K562 (cell line): ENCODE data around the gene GDAP1L1. TPM values are rescaled to one million over a fixed set of nuclear protein-coding genes. Genes with fewer than 3 reads are reported as not detected.

Experiments
- DDX20 ChIP-seq: fragments of 450-650 bp; IDR thresholded peaks from 2 replicates; pipeline ENCODE4 v1.6.1; 2016; ENCODE audit warnings: missing genetic modification characterization, low read depth, mild to moderate bottlenecking, missing compliant biosample characterization, moderate library complexity
- E2F4 ChIP-seq: sonication (generic); formaldehyde crosslinking; IDR thresholded peaks from 2 replicates; pipeline ENCODE4 v1.8.0; 2022; ENCODE audit warnings: mild to moderate bottlenecking, low read depth, missing genetic modification reagents
- EHMT2 ChIP-seq: fragments of 450-650 bp; IDR thresholded peaks from 2 replicates; pipeline ENCODE4 v1.6.1; 2018; ENCODE audit warnings: antibody characterized with exemption
- LCOR ChIP-seq: sonication (generic); formaldehyde crosslinking; IDR thresholded peaks from 2 replicates; pipeline ENCODE4 v1.8.0; 2022; ENCODE audit warnings: mild to moderate bottlenecking, missing genetic modification reagents
- NCOR1 ChIP-seq: fragments of 450-650 bp; IDR thresholded peaks from 2 replicates; pipeline ENCODE4 v1.6.1; 2016; ENCODE audit warnings: mild to moderate bottlenecking, moderate library complexity
- NR2C2 ChIP-seq, 2 experiments: fragments of 200-800 bp in 1 of 2; sonication (Bioruptor generic) in 1 of 2; sonication (generic) in 1 of 2; formaldehyde crosslinking in 1 of 2; IDR thresholded peaks; 2 replicates each; pipeline versions ENCODE4 v1.6.1 to v1.8.0; 2016 to 2022; ENCODE audit warnings: mild to moderate bottlenecking in 1 of 2, missing compliant biosample characterization in 1 of 2, missing genetic modification characterization in 1 of 2, missing genetic modification reagents in 1 of 2
- SMC3 ChIP-seq: conservative IDR thresholded peaks from 2 replicates; pipeline ENCODE4 v1.6.1; 2011; ENCODE audit warnings: low read depth, low read length, improper control_type of control experiment; ENCODE audit not compliant: insufficient read depth
- TGIF2 ChIP-seq: sonication (generic); formaldehyde crosslinking; IDR thresholded peaks from 2 replicates; pipeline ENCODE4 v1.8.1; 2022; ENCODE audit warnings: mild to moderate bottlenecking, missing genetic modification reagents, moderate library complexity
- XRCC5 ChIP-seq: fragments of 200-400 bp; formaldehyde crosslinking; IDR thresholded peaks from 2 replicates; pipeline ENCODE4 v1.6.1; 2017; ENCODE audit warnings: low read depth, mild to moderate bottlenecking, low read length
- ZBTB7A ChIP-seq: IDR thresholded peaks from 2 replicates; pipeline ENCODE4 v1.6.1; 2011; ENCODE audit warnings: low read depth, mild to moderate bottlenecking, low read length, moderate library complexity, borderline replicate concordance; ENCODE audit not compliant: control insufficient read depth
- polyA plus RNA-seq, 8 experiments: library from polyadenylated mRNA; depleted of rRNA in 4 of 8; stranded (reverse) in 5 of 8; unstranded in 3 of 8; fragments of >200 nt; fragmentation: Nextera tagmentation in 2 of 8; fragmentation: Illumina TruSeq in 1 of 8; extraction: Ambion mirVana in 2 of 8; extraction: Trizol in 1 of 8; gene quantifications; 2 replicates each; pipeline versions ENCODE4 v1.2.1 to v1.2.3, GENCODE V29; 2011 to 2014; ENCODE audit warnings: inconsistent platforms in 1 of 8, missing spikeins in 1 of 8
- total RNA-seq, 7 experiments: library from RNA; depleted of rRNA in 6 of 7; stranded (reverse); fragments of >200 nt in 6 of 7; fragmentation: Illumina TruSeq in 2 of 7; extraction: Trizol in 2 of 7; gene quantifications; 2 replicates each; pipeline versions ENCODE4 v1.2.1 to v1.2.3, GENCODE V29; 2011 to 2021; ENCODE audit warnings: low replicate concordance in 1 of 7
- TF ChIP-seq, protein P1 (sequence below), 2 experiments: fragments of 450-650 bp; formaldehyde crosslinking in 1 of 2; IDR thresholded peaks; 2 replicates each; pipeline versions ENCODE4 v1.4.0 to v1.6.1; 2014 to 2020; ENCODE audit warnings: mild to moderate bottlenecking in 2 of 2, borderline replicate concordance in 1 of 2, low read depth in 1 of 2
- TF ChIP-seq, protein P2 (sequence below): sonication (generic); formaldehyde crosslinking; IDR thresholded peaks from 2 replicates; pipeline ENCODE4 v1.8.0; 2022; ENCODE audit warnings: mild to moderate bottlenecking, missing genetic modification reagents
- TF ChIP-seq, protein P3 (sequence below), 3 experiments: IDR thresholded peaks in 2 of 3; conservative IDR thresholded peaks in 1 of 3; 2 replicates each; pipeline ENCODE4 v1.5.1; 2011 to 2012; ENCODE audit warnings: low read length in 3 of 3, mild to moderate bottlenecking in 3 of 3, control low read depth in 2 of 3, improper control_type of control experiment in 1 of 3, inconsistent platforms in 1 of 3, low read depth in 1 of 3, mixed read lengths in 1 of 3, moderate library complexity in 1 of 3; ENCODE audit not compliant: insufficient read depth in 2 of 3

The GDAP1L1 gene
- total and polyA plus RNA-seq, 9 of the 15 experiments (the other 6 are each of a cell fraction or from before 2014, with no cell fraction given) = 0.06 to 0.40 (median 0.19) TPM; not detected in 5

DNA sequence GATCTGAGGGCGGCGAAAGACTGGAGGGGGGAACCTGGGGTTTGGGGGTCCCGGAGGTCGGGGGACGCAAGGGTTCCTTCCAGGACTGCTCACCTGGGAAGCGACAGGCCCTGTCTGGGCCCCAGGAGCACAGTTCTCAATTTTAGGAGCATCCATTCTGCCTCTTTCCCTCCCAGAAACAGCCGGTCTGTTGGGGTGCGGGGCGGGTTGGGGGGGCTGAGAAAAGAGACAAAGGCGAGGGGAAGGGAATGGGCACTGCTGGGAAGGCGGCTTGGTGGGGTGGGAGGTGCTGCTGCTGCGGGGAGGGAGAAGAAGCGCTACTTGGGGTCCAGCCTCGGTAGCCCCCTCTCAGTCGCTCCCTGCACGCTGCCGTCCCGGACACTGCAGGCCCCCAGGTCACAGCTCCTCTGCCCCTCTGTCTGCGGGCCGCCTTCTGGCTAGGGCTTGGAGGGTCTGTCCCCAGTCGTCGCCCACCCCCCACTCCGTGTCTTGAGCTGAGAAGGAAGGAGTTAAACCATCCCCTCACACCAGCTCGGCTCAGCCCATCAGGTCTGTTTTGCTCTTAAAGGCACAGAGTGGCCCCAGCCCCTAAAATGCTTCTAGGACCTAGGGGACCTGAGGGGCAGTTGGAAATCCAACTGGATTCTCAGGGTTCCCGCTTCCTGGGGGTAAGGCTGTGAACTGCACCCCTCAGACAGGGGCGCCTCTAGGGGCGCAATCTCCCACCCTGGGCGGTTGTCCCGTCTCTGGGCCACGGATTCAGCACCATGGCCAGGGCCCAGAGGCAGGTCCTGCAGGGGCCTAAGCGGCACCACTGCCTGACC lies 690 bp downstream of the GDAP1L1 start (continued):
- TF ChIP-seq, protein P1, sequence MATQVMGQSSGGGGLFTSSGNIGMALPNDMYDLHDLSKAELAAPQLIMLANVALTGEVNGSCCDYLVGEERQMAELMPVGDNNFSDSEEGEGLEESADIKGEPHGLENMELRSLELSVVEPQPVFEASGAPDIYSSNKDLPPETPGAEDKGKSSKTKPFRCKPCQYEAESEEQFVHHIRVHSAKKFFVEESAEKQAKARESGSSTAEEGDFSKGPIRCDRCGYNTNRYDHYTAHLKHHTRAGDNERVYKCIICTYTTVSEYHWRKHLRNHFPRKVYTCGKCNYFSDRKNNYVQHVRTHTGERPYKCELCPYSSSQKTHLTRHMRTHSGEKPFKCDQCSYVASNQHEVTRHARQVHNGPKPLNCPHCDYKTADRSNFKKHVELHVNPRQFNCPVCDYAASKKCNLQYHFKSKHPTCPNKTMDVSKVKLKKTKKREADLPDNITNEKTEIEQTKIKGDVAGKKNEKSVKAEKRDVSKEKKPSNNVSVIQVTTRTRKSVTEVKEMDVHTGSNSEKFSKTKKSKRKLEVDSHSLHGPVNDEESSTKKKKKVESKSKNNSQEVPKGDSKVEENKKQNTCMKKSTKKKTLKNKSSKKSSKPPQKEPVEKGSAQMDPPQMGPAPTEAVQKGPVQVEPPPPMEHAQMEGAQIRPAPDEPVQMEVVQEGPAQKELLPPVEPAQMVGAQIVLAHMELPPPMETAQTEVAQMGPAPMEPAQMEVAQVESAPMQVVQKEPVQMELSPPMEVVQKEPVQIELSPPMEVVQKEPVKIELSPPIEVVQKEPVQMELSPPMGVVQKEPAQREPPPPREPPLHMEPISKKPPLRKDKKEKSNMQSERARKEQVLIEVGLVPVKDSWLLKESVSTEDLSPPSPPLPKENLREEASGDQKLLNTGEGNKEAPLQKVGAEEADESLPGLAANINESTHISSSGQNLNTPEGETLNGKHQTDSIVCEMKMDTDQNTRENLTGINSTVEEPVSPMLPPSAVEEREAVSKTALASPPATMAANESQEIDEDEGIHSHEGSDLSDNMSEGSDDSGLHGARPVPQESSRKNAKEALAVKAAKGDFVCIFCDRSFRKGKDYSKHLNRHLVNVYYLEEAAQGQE (IDR thresholded peaks at IDR 0.05; ENCODE audit: borderline replicate concordance) = peak; percentile 99
- TF ChIP-seq, protein P1 (CRISPR knock-in tag; IDR thresholded peaks at IDR 0.05; ENCODE audit: low read depth) = peak; percentile 97
- TF ChIP-seq, protein P2, sequence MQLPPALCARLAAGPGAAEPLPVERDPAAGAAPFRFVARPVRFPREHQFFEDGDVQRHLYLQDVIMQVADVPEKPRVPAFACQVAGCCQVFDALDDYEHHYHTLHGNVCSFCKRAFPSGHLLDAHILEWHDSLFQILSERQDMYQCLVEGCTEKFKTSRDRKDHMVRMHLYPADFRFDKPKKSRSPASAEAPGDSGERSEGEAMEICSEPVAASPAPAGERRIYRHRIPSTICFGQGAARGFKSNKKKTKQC = peak; percentile 71; the same call in 1 of the 2 replicates
- peak; percentile 97 for TF ChIP-seq EHMT2
- TF ChIP-seq, protein P3, sequence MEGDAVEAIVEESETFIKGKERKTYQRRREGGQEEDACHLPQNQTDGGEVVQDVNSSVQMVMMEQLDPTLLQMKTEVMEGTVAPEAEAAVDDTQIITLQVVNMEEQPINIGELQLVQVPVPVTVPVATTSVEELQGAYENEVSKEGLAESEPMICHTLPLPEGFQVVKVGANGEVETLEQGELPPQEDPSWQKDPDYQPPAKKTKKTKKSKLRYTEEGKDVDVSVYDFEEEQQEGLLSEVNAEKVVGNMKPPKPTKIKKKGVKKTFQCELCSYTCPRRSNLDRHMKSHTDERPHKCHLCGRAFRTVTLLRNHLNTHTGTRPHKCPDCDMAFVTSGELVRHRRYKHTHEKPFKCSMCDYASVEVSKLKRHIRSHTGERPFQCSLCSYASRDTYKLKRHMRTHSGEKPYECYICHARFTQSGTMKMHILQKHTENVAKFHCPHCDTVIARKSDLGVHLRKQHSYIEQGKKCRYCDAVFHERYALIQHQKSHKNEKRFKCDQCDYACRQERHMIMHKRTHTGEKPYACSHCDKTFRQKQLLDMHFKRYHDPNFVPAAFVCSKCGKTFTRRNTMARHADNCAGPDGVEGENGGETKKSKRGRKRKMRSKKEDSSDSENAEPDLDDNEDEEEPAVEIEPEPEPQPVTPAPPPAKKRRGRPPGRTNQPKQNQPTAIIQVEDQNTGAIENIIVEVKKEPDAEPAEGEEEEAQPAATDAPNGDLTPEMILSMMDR (IDR thresholded peaks at IDR 0.05 in 2 of 3, conservative IDR thresholded peaks at IDR 0.05 in 1 of 3; ENCODE audit: insufficient read depth in 2 of 3, low read depth in 1 of 3, low read length in 3 of 3) = peak; percentile 76 to 98 (median 79)
- TF ChIP-seq E2F4 (CRISPR knock-in tag) = 0 out of 2 replicates have a peak, but pooled peaks have one; percentile 58
- TF ChIP-seq DDX20 = no peak
- peak; percentile 41; the same call in 1 of the 2 replicates for TF ChIP-seq NR2C2 (CRISPR knock-in tag; IDR thresholded peaks at IDR 0.05)
- TF ChIP-seq NR2C2 (tag; IDR thresholded peaks at IDR 0.05) = no peak
- peak; percentile 73 for TF ChIP-seq ZBTB7A
- TF ChIP-seq SMC3 = 0 out of 2 replicates have a peak, but pooled peaks have one; percentile 15
- TF ChIP-seq XRCC5 = 0 out of 2 replicates have a peak, but pooled peaks have one; percentile 57
- peak; percentile 72; the same call in 1 of the 2 replicates for TF ChIP-seq LCOR (CRISPR knock-in tag)
- no peak for TF ChIP-seq NCOR1
- TF ChIP-seq TGIF2 (CRISPR knock-in tag) = peak; percentile 63; the same call in 1 of the 2 replicates
